ENCODE results near the gene LRRC4C. TPM values are rescaled to one million over a fixed set of nuclear protein-coding genes. Genes with fewer than 3 reads are reported as not detected.

Gene LRRC4C
- total and polyA plus RNA-seq, 2 donors (not counting 3 experiments of a cell fraction or from before 2014, with no cell fraction given), result not detected

- CTCF ChIA-PET, result no interaction called here
- no TSS peak for BruUV-seq (replicated peaks)
- Histone ChIP-seq H3K79me2 (ENCODE audit: control insufficient read depth, insufficient read depth, low read length) (no peaks in the 10 kb centered on the region), H3K27me3 (ENCODE audit: control insufficient read depth in 2 of 2, insufficient read depth in 2 of 2, low read length in 2 of 2) (no peaks in the 10 kb centered on the region), H3K9ac (replicated peaks; ENCODE audit: extremely low read depth, insufficient read depth, low read length) (no peak overlapping the region), H3K27ac (ENCODE audit: insufficient read depth, low read depth, low read length) (no peak overlapping the region), H3K4me3 (replicated peaks in 1 of 3; ENCODE audit: insufficient read depth in 1 of 3, low read depth in 1 of 3, low read length in 3 of 3) (no peak overlapping the region), H3K36me3 (ENCODE audit: control insufficient read depth in 2 of 2, extremely low read depth in 1 of 2, insufficient read depth in 2 of 2, low read length in 2 of 2) (no peaks in the 10 kb centered on the region), H4K20me1 (replicated peaks; ENCODE audit: control insufficient read depth, extremely low read depth, insufficient read depth, low read length) (no peaks in the 10 kb centered on the region), H2AFZ (ENCODE audit: low read depth, low read length) (no peak overlapping the region), H3K4me1 (ENCODE audit: control insufficient read depth, extremely low read depth, insufficient read depth, low read length) (no peaks in the 10 kb centered on the region), H3K4me2 (ENCODE audit: insufficient read depth, low read length) (no peak overlapping the region), H3K9me3 (replicated peaks; ENCODE audit: control insufficient read depth, insufficient read depth, low read length) (no peaks in the 10 kb centered on the region), H3K9me1 (replicated peaks; ENCODE audit: control insufficient read depth, extremely low read depth, insufficient read depth, low read length) (no peaks in the 10 kb centered on the region)
- no peak for FAIRE-seq
- no peak for DNase-seq (ENCODE audit: low read depth, low spot score)
- dilution Hi-C loops (cut with MboI; ENCODE audit: extremely low pct_ligation_motif_present, low sequenced_read_pairs) (no loop called here), intact Hi-C loops (cut with micrococcal nuclease) (no loop called here)
- TF ChIP-seq MYC (IDR thresholded peaks at IDR 0.05; ENCODE audit: low read depth, low read length) (no peak), POLR2A (IDR thresholded peaks at IDR 0.05; ENCODE audit: low read depth, low read length) (no peak), MAX (IDR thresholded peaks at IDR 0.05; ENCODE audit: insufficient read depth, insufficient read length) (no peak), GATA2 (IDR thresholded peaks at IDR 0.05; ENCODE audit: insufficient read depth, insufficient read length, low read depth, low read length) (no peak), FOS (IDR thresholded peaks at IDR 0.05; ENCODE audit: borderline replicate concordance, insufficient read depth, low read length) (no peak)
- POLR2A ChIA-PET, result no interaction called here
Observed at GRCh38 chr11:41102471-41102870, 357.0 kb downstream of the LRRC4C start.

- H3K36me3 ChIP-seq (ENCODE audit: control insufficient read depth in 2 of 2, extremely low read depth in 1 of 2, insufficient read depth in 2 of 2, low read length in 2 of 2), result no peaks in the 10 kb centered on the region
- no peak overlapping the region for H2AFZ ChIP-seq (ENCODE audit: low read depth, low read length)
- intact Hi-C loops (cut with micrococcal nuclease) (no loop called here), dilution Hi-C loops (cut with MboI; ENCODE audit: extremely low pct_ligation_motif_present, low sequenced_read_pairs) (no loop called here)
- H4K20me1 ChIP-seq (replicated peaks; ENCODE audit: control insufficient read depth, extremely low read depth, insufficient read depth, low read length), result no peaks in the 10 kb centered on the region
- no TSS peak for BruUV-seq (replicated peaks)
- DNase-seq (ENCODE audit: low read depth, low spot score) (no peak), FAIRE-seq (no peak)
- POLR2A ChIA-PET, result no interaction called here
- no peak overlapping the region for H3K4me3 ChIP-seq (replicated peaks in 1 of 3; ENCODE audit: insufficient read depth in 1 of 3, low read depth in 1 of 3, low read length in 3 of 3)
- H3K4me1 ChIP-seq (ENCODE audit: control insufficient read depth, extremely low read depth, insufficient read depth, low read length), result no peaks in the 10 kb centered on the region
- H3K79me2 ChIP-seq (ENCODE audit: control insufficient read depth, insufficient read depth, low read length), result no peaks in the 10 kb centered on the region
- CTCF ChIA-PET, result no interaction called here
- no peak overlapping the region for H3K9ac ChIP-seq (replicated peaks; ENCODE audit: extremely low read depth, insufficient read depth, low read length)
- no peaks in the 10 kb centered on the region for H3K9me3 ChIP-seq (replicated peaks; ENCODE audit: control insufficient read depth, insufficient read depth, low read length)
- no peaks in the 10 kb centered on the region for H3K27me3 ChIP-seq (ENCODE audit: control insufficient read depth in 2 of 2, insufficient read depth in 2 of 2, low read length in 2 of 2)
- no peaks in the 10 kb centered on the region for H3K9me1 ChIP-seq (replicated peaks; ENCODE audit: control insufficient read depth, extremely low read depth, insufficient read depth, low read length)
- H3K4me2 ChIP-seq (ENCODE audit: insufficient read depth, low read length), result no peak overlapping the region
- no peak for TF ChIP-seq POLR2AphosphoS5 (IDR thresholded peaks at IDR 0.05; ENCODE audit: insufficient read depth, low read depth, low read length)
- no peak for TF ChIP-seq FOS (IDR thresholded peaks at IDR 0.05; ENCODE audit: borderline replicate concordance, insufficient read depth, low read length)
- TF ChIP-seq EZH2 (IDR thresholded peaks at IDR 0.05; ENCODE audit: borderline replicate concordance, low read depth, low read length, severe bottlenecking), result no peak
- no peak for TF ChIP-seq MAX (IDR thresholded peaks at IDR 0.05; ENCODE audit: insufficient read depth, insufficient read length)
- TF ChIP-seq GATA2 (IDR thresholded peaks at IDR 0.05; ENCODE audit: insufficient read depth, insufficient read length, low read depth, low read length), result no peak
- no peak for TF ChIP-seq CTCF (IDR thresholded peaks at IDR 0.05; ENCODE audit: extremely low read depth in 1 of 2, insufficient read depth in 1 of 2, low read depth in 1 of 2, low read length in 2 of 2)
- TF ChIP-seq MYC (IDR thresholded peaks at IDR 0.05; ENCODE audit: low read depth, low read length), result no peak
- TF ChIP-seq POLR2A (IDR thresholded peaks at IDR 0.05; ENCODE audit: low read depth, low read length), result no peak
- no peak for TF ChIP-seq JUN (IDR thresholded peaks at IDR 0.05; ENCODE audit: borderline replicate concordance, insufficient read depth, insufficient read length, low read depth)
- no peak overlapping the region for H3K27ac ChIP-seq (ENCODE audit: insufficient read depth, low read depth, low read length)
Observed at GRCh38 chr11:41099654-41100053, 359.8 kb downstream of the LRRC4C start.

Measured in endothelial cell of umbilical vein (primary cell).